ENCODE measurements around the gene BTBD8.

- no peak for TF ChIP-seq CTCF (conservative IDR thresholded peaks at IDR 0.05 in 1 of 2, IDR thresholded peaks at IDR 0.05 in 1 of 2; ENCODE audit: extremely low read depth in 1 of 2, insufficient read depth in 1 of 2, low read depth in 1 of 2, low read length in 2 of 2)
- no peak for TF ChIP-seq EZH2 (IDR thresholded peaks at IDR 0.05; ENCODE audit: borderline replicate concordance, low read length)
These were observed 14.4 kb downstream of the BTBD8 start for GRCh38 chr1:92094595-92094994.
